HG03460 (cell line): Measurements from ENCODE around the gene RIMKLB.

ENCODE experiments used
- ATAC-seq: cut with Tn5 transposase; IDR thresholded peaks from one replicate; pipeline ENCODE4 v1.9.1; 2021; ENCODE audit not compliant: unreplicated experiment

The RIMKLB gene

GRCh38 chr12:8697476-8698131, at the start of gene RIMKLB:
TSS of gene RIMKLB (plus strand) at chr12:8697991. CDS start at chr12:8713867, 15,876 bp downstream.
- ATAC-seq = peak; percentile 76

GRCh38 chr12:8648576-8649205, 49.1 kb upstream of the RIMKLB start:
- peak; percentile 69 for ATAC-seq

- no peak for ATAC-seq
Observed at GRCh38 chr12:8655421-8655820, 42.4 kb upstream of the RIMKLB start.

- no peak for ATAC-seq
Observed at GRCh38 chr12:8658346-8658745, 39.4 kb upstream of the RIMKLB start.

GRCh38 chr12:8661016-8661415, 36.8 kb upstream of the RIMKLB start:
- no peak for ATAC-seq

GRCh38 chr12:8661751-8662150, 36.0 kb upstream of the RIMKLB start:
- ATAC-seq = no peak

- ATAC-seq = no peak
Observed at GRCh38 chr12:8662593-8662992, 35.2 kb upstream of the RIMKLB start, which contains the start of gene MFAP5. TSS of gene MFAP5 (minus strand) at chr12:8662826. CDS start at chr12:8662104, 722 bp downstream.

GRCh38 chr12:8664228-8664913, 33.4 kb upstream of the RIMKLB start:
- no peak for ATAC-seq

- ATAC-seq = no peak
Observed at GRCh38 chr12:8665759-8666158, 32.0 kb upstream of the RIMKLB start.

GRCh38 chr12:8667270-8667669, 30.5 kb upstream of the RIMKLB start:
- ATAC-seq = no peak

GRCh38 chr12:8668441-8668840, 29.4 kb upstream of the RIMKLB start:
- ATAC-seq = no peak

GRCh38 chr12:8672381-8672780, 25.4 kb upstream of the RIMKLB start:
- ATAC-seq = no peak

GRCh38 chr12:8675591-8676036, 22.2 kb upstream of the RIMKLB start:
- ATAC-seq = peak; percentile 60

- no peak for ATAC-seq
Observed at GRCh38 chr12:8676651-8677050, 21.1 kb upstream of the RIMKLB start.

GRCh38 chr12:8677362-8677761, 20.4 kb upstream of the RIMKLB start:
- no peak for ATAC-seq

GRCh38 chr12:8678661-8679111, 19.1 kb upstream of the RIMKLB start:
- no peak for ATAC-seq

- ATAC-seq = no peak
Observed at GRCh38 chr12:8680533-8680932, 17.3 kb upstream of the RIMKLB start.

GRCh38 chr12:8681129-8681884, 16.5 kb upstream of the RIMKLB start:
- ATAC-seq = no peak

GRCh38 chr12:8685051-8685450, 12.7 kb upstream of the RIMKLB start:
- ATAC-seq = no peak

- ATAC-seq = no peak
Observed at GRCh38 chr12:8687846-8688601, 9.8 kb upstream of the RIMKLB start.
